ENCODE data around the gene WWOX.

Gene WWOX

GRCh38 chr16:78770353-78771091 lies 671.1 kb downstream of the WWOX start:
- Histone ChIP-seq H2AFZ (ENCODE audit: low read depth) (no peak overlapping the region), H3K4me2 (no peak overlapping the region), H3K36me3 (ENCODE audit: insufficient read depth) (no peaks in the 10 kb centered on the region), H3K9ac (no peak overlapping the region), H3K27me3 (ENCODE audit: insufficient read depth, low read depth) (no peaks in the 10 kb centered on the region), H3K4me3 (IDR thresholded peaks at IDR 0.05; ENCODE audit: insufficient read depth, low read depth, low read length) (no peak overlapping the region), H3K79me2 (ENCODE audit: insufficient read depth, low read depth) (no peaks in the 10 kb centered on the region), H3K27ac (no peak overlapping the region), H4K20me1 (ENCODE audit: insufficient read depth) (no peaks in the 10 kb centered on the region), H3K4me1 (ENCODE audit: low read depth, poor library complexity, severe bottlenecking) (no peaks in the 10 kb centered on the region)
- peak; percentile 52 for TF ChIP-seq CTCF (conservative IDR thresholded peaks at IDR 0.05; ENCODE audit: low read depth, low read length)

GRCh38 chr16:78773291-78773702 lies 673.8 kb downstream of the WWOX start:
- Histone ChIP-seq H3K4me2 (no peak overlapping the region), H3K9ac (no peak overlapping the region), H3K4me1 (ENCODE audit: low read depth, poor library complexity, severe bottlenecking) (no peaks in the 10 kb centered on the region), H3K27me3 (ENCODE audit: insufficient read depth, low read depth) (no peaks in the 10 kb centered on the region), H3K27ac (no peak overlapping the region), H3K79me2 (ENCODE audit: insufficient read depth, low read depth) (no peaks in the 10 kb centered on the region), H4K20me1 (ENCODE audit: insufficient read depth) (no peaks in the 10 kb centered on the region), H3K36me3 (ENCODE audit: insufficient read depth) (no peaks in the 10 kb centered on the region), H3K4me3 (IDR thresholded peaks at IDR 0.05; ENCODE audit: insufficient read depth, low read depth, low read length) (no peak overlapping the region), H2AFZ (ENCODE audit: low read depth) (no peak overlapping the region)
- no peak for TF ChIP-seq CTCF (conservative IDR thresholded peaks at IDR 0.05; ENCODE audit: low read depth, low read length)

GRCh38 chr16:78773706-78774105 lies 674.3 kb downstream of the WWOX start:
- Histone ChIP-seq H3K27me3 (ENCODE audit: insufficient read depth, low read depth) (no peaks in the 10 kb centered on the region), H3K4me1 (ENCODE audit: low read depth, poor library complexity, severe bottlenecking) (no peaks in the 10 kb centered on the region), H2AFZ (ENCODE audit: low read depth) (no peak overlapping the region), H3K79me2 (ENCODE audit: insufficient read depth, low read depth) (no peaks in the 10 kb centered on the region), H3K9ac (no peak overlapping the region), H3K4me2 (no peak overlapping the region), H4K20me1 (ENCODE audit: insufficient read depth) (no peaks in the 10 kb centered on the region), H3K4me3 (IDR thresholded peaks at IDR 0.05; ENCODE audit: insufficient read depth, low read depth, low read length) (no peak overlapping the region), H3K27ac (no peak overlapping the region), H3K36me3 (ENCODE audit: insufficient read depth) (no peaks in the 10 kb centered on the region)
- no peak for TF ChIP-seq CTCF (conservative IDR thresholded peaks at IDR 0.05; ENCODE audit: low read depth, low read length)

GRCh38 chr16:78775161-78775561 lies 675.7 kb downstream of the WWOX start:
- H3K27ac ChIP-seq, result no peak overlapping the region
- H3K79me2 ChIP-seq (ENCODE audit: insufficient read depth, low read depth), result no peaks in the 10 kb centered on the region
- no peak overlapping the region for H3K4me3 ChIP-seq (IDR thresholded peaks at IDR 0.05; ENCODE audit: insufficient read depth, low read depth, low read length)
- no peaks in the 10 kb centered on the region for H3K27me3 ChIP-seq (ENCODE audit: insufficient read depth, low read depth)
- no peak overlapping the region for H2AFZ ChIP-seq (ENCODE audit: low read depth)
- H3K36me3 ChIP-seq (ENCODE audit: insufficient read depth), result no peaks in the 10 kb centered on the region
- no peak overlapping the region for H3K4me2 ChIP-seq
- no peaks in the 10 kb centered on the region for H3K4me1 ChIP-seq (ENCODE audit: low read depth, poor library complexity, severe bottlenecking)
- no peak for TF ChIP-seq CTCF (conservative IDR thresholded peaks at IDR 0.05; ENCODE audit: low read depth, low read length)
- H3K9ac ChIP-seq, result no peak overlapping the region
- no peaks in the 10 kb centered on the region for H4K20me1 ChIP-seq (ENCODE audit: insufficient read depth)

Measured in KMS-11 (cell line).